ENCODE data around the gene POLA2. TPM values are rescaled to one million over a fixed set of nuclear protein-coding genes. Genes with fewer than 3 reads are reported as not detected.

Gene POLA2
- polyA plus RNA-seq, 3 donors = 4.0 to 8.3 (median 5.2) TPM

GRCh38 chr11:65334696-65335295, 73.0 kb downstream of the POLA2 start:
- no peaks in the 10 kb centered on the region for H3K9me3 ChIP-seq (replicated peaks in 1 of 2; ENCODE audit: control insufficient read depth in 1 of 2, insufficient read depth in 1 of 2, low read length in 2 of 2)
- H3K36me3 ChIP-seq (replicated peaks in 1 of 2; ENCODE audit: control insufficient read depth in 1 of 2, insufficient read depth in 2 of 2, low read length in 2 of 2) = peaks cover 4 to 19% of the 10 kb centered on the region in 2 donors
- peak overlapping the region in 1 of 2 donors; percentile 75 for H3K27ac ChIP-seq (ENCODE audit: low read depth in 1 of 2, low read length in 2 of 2)
- peaks cover 31% of the 10 kb centered on the region for H3K4me1 Mint-ChIP-seq
- WGBS (ENCODE audit: insufficient coverage) = 47% methylated on average over 5 of the region's 5 CpGs
- no peaks in the 10 kb centered on the region for H3K27me3 ChIP-seq (ENCODE audit: control insufficient read depth in 2 of 2, insufficient read depth in 2 of 2, low read length in 2 of 2)
- H3K4me2 ChIP-seq (replicated peaks; ENCODE audit: extremely low read depth, low read length, poor library complexity, severe bottlenecking) = peak overlapping the region; percentile 89
- peaks cover 2 to 7% (median 4%) of the 10 kb centered on the region in 3 donors for H3K27me3 Mint-ChIP-seq (ENCODE audit: low read depth in 3 of 3)
- no peaks in the 10 kb centered on the region for H3K9me3 Mint-ChIP-seq
- peak overlapping the region; percentile 79 for H3K9ac ChIP-seq (ENCODE audit: insufficient read depth, low read length, poor library complexity, severe bottlenecking)
- no peak for DNase-seq
- H3K4me3 ChIP-seq (replicated peaks in 1 of 3; ENCODE audit: low read depth in 2 of 3, low read length in 3 of 3) = peak overlapping the region; percentile 69 to 87 (median 78)
- H3K79me2 ChIP-seq (ENCODE audit: insufficient read depth, low read length) = peaks cover 60% of the 10 kb centered on the region
- TF ChIP-seq CTCF (IDR thresholded peaks at IDR 0.05) = no peak
- peaks cover 11 to 24% of the 10 kb centered on the region in 2 donors for H3K36me3 Mint-ChIP-seq
- H3K4me1 ChIP-seq (ENCODE audit: control insufficient read depth in 1 of 2, insufficient read depth in 2 of 2, low read length in 2 of 2) = peaks cover 14 to 24% of the 10 kb centered on the region in 2 donors
- H3K27ac Mint-ChIP-seq = peak overlapping the region in 4 of 7 donors; percentile 51 to 87 (median 70)
- H3K4me3 Mint-ChIP-seq = peak overlapping the region; percentile 93
- no peak overlapping the region for H2AFZ ChIP-seq (ENCODE audit: insufficient read depth, low read depth, low read length, poor library complexity, severe bottlenecking)
- H4K20me1 ChIP-seq (ENCODE audit: insufficient read depth, low read length) = peaks cover 51% of the 10 kb centered on the region
- intact Hi-C loops (cut with micrococcal nuclease) = loop anchor here in 1 of 2 donors (5.0 kb wide), 1 partner anchor 57 kb away; no protein-coding TSS in a partner anchor

GRCh38 chr11:65338676-65339075, 76.9 kb downstream of the POLA2 start:
- DNase-seq = no peak
- H3K27me3 Mint-ChIP-seq (ENCODE audit: low read depth in 3 of 3) = no peaks in the 10 kb centered on the region
- H3K9me3 ChIP-seq (replicated peaks in 1 of 2; ENCODE audit: control insufficient read depth in 1 of 2, insufficient read depth in 1 of 2, low read length in 2 of 2) = no peaks in the 10 kb centered on the region
- H3K79me2 ChIP-seq (ENCODE audit: insufficient read depth, low read length) = peaks cover 74% of the 10 kb centered on the region
- H3K4me2 ChIP-seq (replicated peaks; ENCODE audit: extremely low read depth, low read length, poor library complexity, severe bottlenecking) = no peak overlapping the region
- H3K27me3 ChIP-seq (ENCODE audit: control insufficient read depth in 2 of 2, insufficient read depth in 2 of 2, low read length in 2 of 2) = no peaks in the 10 kb centered on the region
- H3K27ac Mint-ChIP-seq = peak overlapping the region in 1 of 7 donors; percentile 25
- H3K27ac ChIP-seq (ENCODE audit: low read depth in 1 of 2, low read length in 2 of 2) = no peak overlapping the region
- intact Hi-C loops (cut with micrococcal nuclease) = no loop called here
- no peak overlapping the region for H3K4me3 ChIP-seq (replicated peaks in 1 of 3; ENCODE audit: low read depth in 2 of 3, low read length in 3 of 3)
- no peak overlapping the region for H3K4me3 Mint-ChIP-seq
- no peak for TF ChIP-seq CTCF (IDR thresholded peaks at IDR 0.05)
- peaks cover 41 to 58% of the 10 kb centered on the region in 2 donors for H3K36me3 ChIP-seq (replicated peaks in 1 of 2; ENCODE audit: control insufficient read depth in 1 of 2, insufficient read depth in 2 of 2, low read length in 2 of 2)
- peaks cover 0 to 1% (median 0%) of the 10 kb centered on the region in 7 donors for H3K9me3 Mint-ChIP-seq
- peaks cover 68% of the 10 kb centered on the region for H4K20me1 ChIP-seq (ENCODE audit: insufficient read depth, low read length)
- H2AFZ ChIP-seq (ENCODE audit: insufficient read depth, low read depth, low read length, poor library complexity, severe bottlenecking) = no peak overlapping the region
- H3K4me1 ChIP-seq (ENCODE audit: control insufficient read depth in 1 of 2, insufficient read depth in 2 of 2, low read length in 2 of 2) = peaks cover 11 to 17% of the 10 kb centered on the region in 2 donors
- WGBS (ENCODE audit: insufficient coverage) = 96% methylated on average over 4 of the region's 7 CpGs
- peaks cover 45 to 63% of the 10 kb centered on the region in 2 donors for H3K36me3 Mint-ChIP-seq
- no peak overlapping the region for H3K9ac ChIP-seq (ENCODE audit: insufficient read depth, low read length, poor library complexity, severe bottlenecking)
- H3K4me1 Mint-ChIP-seq = peaks cover 24% of the 10 kb centered on the region
